Heart left ventricle (tissue), 16 donors: ENCODE data around the gene PSAT1. TPM values are rescaled to one million over a fixed set of nuclear protein-coding genes. Genes with fewer than 3 reads are reported as not detected.
"Not testable (repeated sequence)": the region's sequence is repeated elsewhere in the genome, so short reads cannot be mapped to it uniquely, and the experiment has no call there.

Experiments used
- ATAC-seq, 4 donors: fragments of 200-7000 bp; cut with Tn5 transposase; one replicate each; pipeline ENCODE4 v1.9.1; 2020 to 2022; ENCODE audit warnings: moderate library complexity in 4 of 4, mild to moderate bottlenecking in 3 of 4, moderate number of reproducible peaks in 1 of 4
- DNase-seq, 5 donors: peaks; one replicate each; pipeline ENCODE4 v3.0.0-alpha.2; 2020
- H3K27ac ChIP-seq, 12 donors: fragments of 200-600 bp; sonication (generic) in 4 of 12; one replicate each; pipeline versions ENCODE4 v1.5.0 to v1.8.0; 2016 to 2022; ENCODE audit warnings: mild to moderate bottlenecking in 2 of 12
- H3K27me3 ChIP-seq, 9 donors: fragments of 200-600 bp; sonication (generic) in 2 of 9; one replicate each; pipeline versions ENCODE4 v1.5.1 to v1.8.0; 2016 to 2022; ENCODE audit warnings: mild to moderate bottlenecking in 3 of 9
- H3K36me3 ChIP-seq, 9 donors: fragments of 200-600 bp; sonication (generic) in 2 of 9; one replicate each; pipeline versions ENCODE4 v1.5.0 to v1.8.0; 2018 to 2022; ENCODE audit warnings: mild to moderate bottlenecking in 2 of 9
- H3K4me1 ChIP-seq, 12 donors: fragments of 200-600 bp; sonication (generic) in 4 of 12; one replicate each; pipeline versions ENCODE4 v1.5.0 to v1.8.0; 2016 to 2022; ENCODE audit warnings: mild to moderate bottlenecking in 3 of 12
- H3K4me3 ChIP-seq, 12 donors: fragments of 200-600 bp; sonication (generic) in 4 of 12; one replicate each; pipeline versions ENCODE4 v1.5.0 to v1.8.0; 2017 to 2022; ENCODE audit warnings: mild to moderate bottlenecking in 9 of 12, moderate library complexity in 4 of 12
- H3K9me3 ChIP-seq, 12 donors: fragments of 200-600 bp; sonication (generic) in 4 of 12; one replicate each; pipeline versions ENCODE4 v1.5.0 to v1.8.0; 2016 to 2022; ENCODE audit warnings: mild to moderate bottlenecking in 1 of 12
- CTCF ChIP-seq, 12 donors: fragments of 200-600 bp; sonication (generic) in 4 of 12; IDR thresholded peaks; one replicate each; pipeline versions ENCODE4 v1.5.0 to v1.8.0; 2018 to 2022; ENCODE audit warnings: antibody characterized with exemption in 12 of 12, mild to moderate bottlenecking in 5 of 12
- POLR2A ChIP-seq, 2 donors: fragments of 450-650 bp; IDR thresholded peaks; one replicate each; pipeline ENCODE4 v1.6.1; 2017; ENCODE audit warnings: antibody characterized with exemption in 2 of 2, mild to moderate bottlenecking in 2 of 2, moderate library complexity in 2 of 2
- WGBS, 4 donors: extraction: QIAGEN DNeasy Blood & Tissue Kit in 2 of 4; methylation state at CpG; one replicate each; pipeline versions ENCODE4 v1.1.5 to v1.1.7; 2013 to 2018; 5-methylcytosine and 5-hydroxymethylcytosine counted together
- intact Hi-C, 10 donors: fragments of 100-400 bp; cut with DNase I; formaldehyde crosslinking; loops; one replicate each; pipeline versions ENCODE4 v1.11.1 to v1.14.2; 2022
- polyA plus RNA-seq, 2 donors: library from polyadenylated mRNA; stranded (reverse); fragments of 200-250 nt; gene quantifications; one replicate each; pipeline ENCODE4 v1.2.3, GENCODE V29; 2013
- total RNA-seq, 9 donors: library from RNA; depleted of rRNA in 2 of 9; stranded (reverse); fragments of >200 nt in 2 of 9; fragmentation: NEBNext Ultra II Directional in 3 of 9; extraction: Animal tissue kit (Norgen Biotek cat#: 25700) in 3 of 9; gene quantifications; one replicate each; pipeline versions ENCODE4 v1.1.0 to v1.2.4, GENCODE V29; 2016 to 2023
- donor health status: ischemic (EF 13 %, LVEDD 7.1; RV severe dilation, severe dysfunction).
- donor health status: healthy with polysubstance abuse.
- donor health status: DM: no; HTN: yes; CAD: no.
- donor health status: DM: no; HTN: no; CAD: no.
- donor health status: ischemic (EF 25% LVEDD 6.9; RV normal size, moderate dysfunction).
- donor health status: ischemic (EF 25% LVEDD 5.7; RV mildly dilated, moderate dysfunction).
- donor health status: healthy.
- donor health status: DM: yes; HTN: yes; CAD: no.
- donor health status: ischemic (EF 35%, LVEDD 5.7; RV mildly dilated, moderate dysfunction).
- donor health status: nonischemic (EF 11% LVEDD 7.7; RV severe dilation, severe dysfunction).
- donor health status: DM: yes; HTN: yes; CAD: no.
- donor health status: PGD.
- donor health status: ischemic (EF 29% LVEDD 5.4; RV normal size, mild dysfunction).
- donor health status: nonischemic (EF 23%, LVEDD 6.1; RV moderate dilation, normal function).

The PSAT1 gene
- total and polyA plus RNA-seq, 11 donors, result 0.20 to 3.1 (median 0.62) TPM

GRCh38 chr9:78278801-78279200 lies 18.1 kb upstream of the PSAT1 start:
- Histone ChIP-seq H3K9me3 (no peaks in the 10 kb centered on the region), H3K36me3 (no peaks in the 10 kb centered on the region), H3K4me3 (no peak overlapping the region), H3K4me1 (peaks cover 0 to 14% (median 2%) of the 10 kb centered on the region in 12 donors), H3K27ac (no peak overlapping the region), H3K27me3 (no peaks in the 10 kb centered on the region)
- WGBS, 4 donors, result 76 to 89% (median 88%) methylated on average over 1 of the region's 1 CpG
- DNase-seq, result no peak
- no peak for TF ChIP-seq POLR2A (IDR thresholded peaks at IDR 0.05)
- TF ChIP-seq CTCF (IDR thresholded peaks at IDR 0.05), result no peak
- ATAC-seq, result no peak
- intact Hi-C loops, result no loop called here

DNA sequence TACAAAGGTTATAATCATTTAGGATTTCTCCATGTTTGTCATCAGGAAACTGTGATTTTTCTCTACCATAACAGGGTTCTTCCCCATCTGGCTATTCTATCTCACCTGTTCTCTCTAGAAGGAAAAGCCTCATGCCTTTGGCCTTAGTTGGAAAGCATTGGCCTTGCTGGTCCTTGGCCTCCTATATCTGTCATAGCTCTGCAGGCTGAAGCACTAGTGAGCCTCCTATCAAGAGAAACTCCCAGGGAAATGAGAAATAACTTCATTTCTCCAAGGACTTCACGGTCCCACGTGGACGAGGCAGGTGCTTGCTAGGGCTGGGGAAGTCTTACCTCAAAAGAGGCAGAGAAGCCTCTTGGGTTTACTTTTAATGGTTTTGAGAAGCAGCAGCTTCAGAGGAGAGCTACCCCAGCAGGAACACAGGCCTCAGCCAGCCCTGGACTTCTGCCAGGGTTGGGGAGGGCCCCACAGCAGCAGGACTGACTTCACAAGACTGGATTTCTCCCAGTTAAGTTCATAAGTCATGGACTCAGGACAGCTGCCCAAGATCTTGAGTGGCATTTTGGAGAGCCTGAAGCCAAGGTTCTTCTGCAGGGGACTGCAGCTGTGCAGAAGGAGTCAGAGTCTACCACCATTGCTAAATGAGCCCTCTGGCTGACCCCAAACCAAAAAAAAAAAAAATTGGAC lies 15.8 kb upstream of the PSAT1 start:
- Histone ChIP-seq H3K4me3 (no peak overlapping the region), H3K4me1 (peaks cover 0 to 14% (median 2%) of the 10 kb centered on the region in 12 donors), H3K36me3 (no peaks in the 10 kb centered on the region), H3K27ac (no peak overlapping the region), H3K9me3 (no peaks in the 10 kb centered on the region), H3K27me3 (no peaks in the 10 kb centered on the region)
- DNase-seq, result peak; percentile 61 to 85 (median 80)
- WGBS, 4 donors, result 58 to 67% (median 64%) methylated on average over 3 of the region's 3 CpGs
- intact Hi-C loops, result no loop called here
- peak; percentile 85 to 95 (median 91) for ATAC-seq
- TF ChIP-seq POLR2A (IDR thresholded peaks at IDR 0.05) (no peak), CTCF (IDR thresholded peaks at IDR 0.05) (no peak)

DNA sequence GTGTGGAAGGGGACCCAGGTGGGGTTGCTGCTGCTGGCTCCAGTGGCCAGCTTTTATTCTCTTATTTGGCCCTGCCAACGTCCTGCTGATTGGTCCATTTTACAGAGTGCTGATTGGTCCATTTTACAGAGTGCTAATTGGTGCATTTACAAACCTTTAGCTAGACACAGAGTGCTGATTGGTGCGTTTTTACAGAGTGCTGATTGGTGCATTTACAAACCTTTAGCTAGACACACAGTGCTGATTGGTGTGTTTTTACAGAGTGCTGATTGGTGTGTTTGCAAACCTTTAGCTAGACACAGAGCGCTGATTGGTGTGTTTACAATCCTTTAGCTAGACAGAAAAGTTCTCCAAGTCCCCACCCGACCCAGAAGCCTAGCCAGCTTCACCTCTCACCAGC lies 12.7 kb upstream of the PSAT1 start:
- WGBS, 4 donors, result 84 to 91% (median 86%) methylated on average over 4 of the region's 4 CpGs
- H3K27ac ChIP-seq, H3K4me3 ChIP-seq, H3K27me3 ChIP-seq, intact Hi-C loops, ATAC-seq, H3K9me3 ChIP-seq, H3K36me3 ChIP-seq, DNase-seq: not testable (repeated sequence)
- peaks cover 0 to 14% (median 2%) of the 10 kb centered on the region in 12 donors for H3K4me1 ChIP-seq

- TF ChIP-seq CTCF (IDR thresholded peaks at IDR 0.05), result no peak
- no peak for TF ChIP-seq POLR2A (IDR thresholded peaks at IDR 0.05)
- Histone ChIP-seq H3K4me3 (no peak overlapping the region), H3K4me1 (peaks cover 0 to 8% (median under 1%) of the 10 kb centered on the region in 12 donors), H3K9me3 (no peaks in the 10 kb centered on the region), H3K27me3 (no peaks in the 10 kb centered on the region), H3K27ac (no peak overlapping the region), H3K36me3 (no peaks in the 10 kb centered on the region)
- DNase-seq (no peak), ATAC-seq (no peak)
- intact Hi-C loops, result no loop called here
Measured at GRCh38 chr9:78286125-78286524, 10.8 kb upstream of the PSAT1 start.

DNA sequence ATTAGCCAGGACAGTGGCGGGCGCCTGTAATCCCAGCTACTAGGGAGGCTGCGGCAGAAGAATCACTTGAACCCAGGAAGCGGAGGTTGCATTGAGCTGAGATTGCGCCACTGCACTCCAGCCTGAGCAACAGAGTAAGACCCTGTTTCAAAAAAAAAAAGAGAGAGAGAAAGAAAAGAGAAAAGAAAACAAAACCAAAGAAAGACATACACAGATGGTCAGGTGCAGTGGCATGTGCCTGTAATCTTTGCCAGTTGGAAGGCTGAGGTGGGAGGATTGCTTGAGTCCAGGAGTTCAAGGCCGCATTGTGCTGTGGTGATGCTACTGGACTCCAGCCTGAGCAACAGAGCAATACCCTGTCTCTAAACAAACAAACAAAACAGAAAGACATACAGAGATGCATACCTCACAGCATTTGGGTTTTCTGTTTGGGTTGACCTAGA lies 10.0 kb upstream of the PSAT1 start:
- H3K27ac ChIP-seq, result no peak overlapping the region
- no peaks in the 10 kb centered on the region for H3K27me3 ChIP-seq
- intact Hi-C loops, result no loop called here
- WGBS, 4 donors, result 94 to 98% (median 96%) methylated on average over 6 of the region's 6 CpGs
- no peaks in the 10 kb centered on the region for H3K36me3 ChIP-seq
- ATAC-seq (no peak), DNase-seq (no peak)
- H3K4me3 ChIP-seq, result no peak overlapping the region
- TF ChIP-seq CTCF (IDR thresholded peaks at IDR 0.05) (no peak), POLR2A (IDR thresholded peaks at IDR 0.05) (no peak)
- no peaks in the 10 kb centered on the region for H3K9me3 ChIP-seq
- peaks cover 0 to under 1% (median 0%) of the 10 kb centered on the region in 12 donors for H3K4me1 ChIP-seq
